CD4-positive, alpha-beta T cell treated with Interleukin-10 for 1 hour (primary cell): Measurements from ENCODE around the gene SMAD2.
"Not testable (repeated sequence)": the region's sequence is repeated elsewhere in the genome, so short reads cannot be mapped to it uniquely, and the experiment has no call there.

Experiments
- DNase-seq: peaks from one replicate; pipeline ENCODE4 v3.0.0-alpha.2; 2020

Gene SMAD2

DNA sequence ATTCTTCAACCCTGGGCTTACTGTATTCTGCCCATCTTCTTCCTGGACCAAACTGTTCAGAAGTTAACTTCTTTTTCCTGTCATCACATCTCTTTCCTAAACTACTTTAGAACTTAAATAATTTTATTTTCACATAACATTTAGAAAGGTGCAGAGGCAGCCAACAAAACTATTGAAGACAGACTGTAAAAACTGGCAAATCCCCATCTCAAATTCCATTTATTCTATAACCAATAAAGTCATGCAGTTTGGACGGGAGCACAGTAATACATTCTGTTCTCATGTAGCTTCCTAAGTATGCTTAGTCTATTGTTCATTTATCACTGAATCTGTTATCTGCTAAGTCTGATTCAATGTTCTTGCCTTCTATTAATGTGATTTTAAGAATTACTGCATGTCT is 99.1 kb downstream of the SMAD2 start:
- DNase-seq: no peak

DNA sequence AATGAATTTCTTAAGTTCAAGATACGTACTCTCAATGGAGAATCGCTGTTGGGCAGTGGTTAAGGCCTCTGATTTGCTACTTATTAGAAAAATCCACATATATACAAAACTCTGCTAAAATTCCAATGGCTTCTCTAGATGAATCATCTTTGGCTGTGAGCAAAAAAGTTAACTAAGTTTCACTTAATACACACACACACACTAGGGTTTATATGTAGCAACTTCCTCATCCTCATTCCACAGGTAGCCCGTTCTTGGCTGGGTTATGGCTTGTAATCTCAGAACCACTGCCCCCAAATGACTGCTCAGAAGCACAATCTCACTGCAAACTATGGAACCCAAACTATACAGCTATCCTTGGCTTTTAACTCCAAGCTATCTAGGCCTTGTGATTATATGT is 99.7 kb downstream of the SMAD2 start:
- DNase-seq: no peak

DNA sequence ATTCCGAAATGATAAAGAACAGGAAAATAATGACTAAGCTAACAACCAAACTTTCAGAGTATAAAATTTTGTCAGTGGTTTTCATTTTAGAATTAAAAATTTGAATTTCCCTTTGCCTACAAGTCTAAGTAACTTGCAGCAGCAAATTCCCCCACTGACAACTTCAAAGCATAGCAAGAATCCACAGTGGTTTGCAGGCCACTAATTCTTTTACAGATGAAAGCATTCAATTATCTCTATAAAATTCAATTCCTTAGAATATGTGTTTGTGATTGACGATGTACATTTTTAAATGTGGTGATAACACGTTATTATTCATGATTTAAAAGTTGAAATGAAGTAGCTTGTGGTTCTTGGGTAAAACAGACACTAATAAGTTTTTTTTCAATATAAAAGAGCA is 100.6 kb downstream of the SMAD2 start:
- DNase-seq: no peak

DNA sequence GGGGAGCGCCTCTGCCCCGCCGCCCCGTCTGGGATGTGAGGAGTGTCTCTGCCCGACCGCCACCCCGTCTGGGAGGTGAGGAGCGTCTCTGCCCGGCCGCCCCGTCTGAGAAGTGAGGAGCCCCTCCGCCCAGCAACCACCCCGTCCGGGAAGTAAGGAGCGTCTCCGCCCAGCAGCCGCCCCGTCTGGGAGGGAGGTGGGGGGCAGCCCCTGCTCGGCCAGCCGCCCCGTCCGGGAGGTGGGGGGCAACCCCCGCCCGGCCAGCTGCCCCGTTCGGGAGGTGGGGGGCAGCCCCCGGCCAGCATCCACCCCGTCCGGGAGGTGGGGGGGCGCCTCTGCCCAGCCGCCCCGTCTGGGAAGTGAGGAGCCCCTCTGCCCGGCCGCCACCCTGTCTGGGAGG is 102.4 kb downstream of the SMAD2 start:
- DNase-seq: not testable (repeated sequence)

DNA sequence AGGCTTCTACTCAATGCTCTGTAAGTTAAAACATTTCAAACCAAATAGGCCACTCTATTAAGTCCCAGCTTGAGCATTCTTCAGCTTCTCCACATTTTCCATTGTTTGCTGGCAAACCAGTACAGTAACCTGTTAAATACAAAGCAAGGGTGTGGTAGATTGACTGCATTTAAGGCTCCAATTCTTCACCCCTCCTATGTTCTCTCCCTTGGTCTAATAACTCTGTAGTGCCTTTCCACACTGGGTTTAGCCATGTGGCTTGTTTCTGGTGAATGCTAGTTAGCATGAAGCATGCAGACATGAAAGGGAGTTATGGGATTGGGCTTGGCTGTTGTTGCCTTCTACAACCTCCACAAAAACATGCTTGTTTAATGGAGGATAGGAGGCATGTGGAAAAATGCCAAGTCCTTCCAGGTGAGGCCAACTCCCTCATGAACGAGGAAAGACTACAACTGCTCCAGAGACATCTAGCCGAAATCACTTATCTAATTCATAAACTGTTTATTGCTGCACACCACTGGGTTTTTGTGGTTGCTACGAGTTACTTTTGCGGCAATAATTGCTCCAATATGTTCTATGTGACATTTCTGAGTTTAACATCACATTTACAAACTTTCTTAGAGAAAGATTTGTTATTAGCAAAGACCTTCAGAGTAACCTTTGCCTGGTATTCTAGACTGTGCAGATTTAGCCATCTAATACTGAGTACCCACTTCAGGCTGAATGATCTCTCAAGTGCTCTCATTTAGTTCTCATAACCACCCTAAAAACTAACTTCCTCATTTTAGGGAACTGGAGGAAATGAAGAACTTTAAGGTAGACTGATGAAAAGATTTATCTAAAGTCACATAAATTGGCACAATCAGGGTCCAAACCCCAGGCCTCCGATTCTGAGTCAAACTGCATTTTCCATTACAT is 104.0 kb downstream of the SMAD2 start:
- DNase-seq: no peak

DNA sequence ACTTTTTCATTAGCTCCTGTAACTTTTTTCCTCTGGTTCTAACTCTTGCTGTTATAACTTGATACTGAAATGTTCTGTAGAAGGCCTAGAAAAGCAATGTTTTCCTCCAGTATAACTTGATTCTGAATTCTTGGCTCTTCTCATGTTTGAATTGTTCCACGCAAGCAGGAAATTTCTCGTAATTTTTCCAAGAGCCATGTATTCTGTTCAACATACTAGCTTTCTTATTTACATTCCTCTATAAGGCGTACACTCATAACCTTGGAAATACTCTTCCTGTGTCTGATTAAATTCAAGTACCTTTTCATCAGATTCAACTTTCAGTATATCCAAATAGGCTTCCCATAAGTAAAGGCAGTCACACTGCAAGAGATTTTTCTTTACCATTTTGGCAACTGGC is 109.1 kb downstream of the SMAD2 start:
- no peak for DNase-seq

DNA sequence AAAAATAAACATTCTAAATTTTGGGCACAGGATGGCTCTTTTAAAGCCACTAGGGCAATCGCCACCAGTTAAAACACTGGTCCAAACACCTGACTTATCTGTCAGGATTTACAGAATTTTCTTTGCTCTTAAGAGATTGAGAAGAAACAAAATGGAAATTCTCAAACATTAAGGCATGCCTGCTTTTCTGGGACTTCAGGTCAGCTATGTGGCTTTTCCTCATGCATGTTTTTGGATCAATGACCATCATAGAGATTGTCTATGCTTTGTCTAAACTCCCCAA is 112.7 kb downstream of the SMAD2 start:
- no peak for DNase-seq

DNA sequence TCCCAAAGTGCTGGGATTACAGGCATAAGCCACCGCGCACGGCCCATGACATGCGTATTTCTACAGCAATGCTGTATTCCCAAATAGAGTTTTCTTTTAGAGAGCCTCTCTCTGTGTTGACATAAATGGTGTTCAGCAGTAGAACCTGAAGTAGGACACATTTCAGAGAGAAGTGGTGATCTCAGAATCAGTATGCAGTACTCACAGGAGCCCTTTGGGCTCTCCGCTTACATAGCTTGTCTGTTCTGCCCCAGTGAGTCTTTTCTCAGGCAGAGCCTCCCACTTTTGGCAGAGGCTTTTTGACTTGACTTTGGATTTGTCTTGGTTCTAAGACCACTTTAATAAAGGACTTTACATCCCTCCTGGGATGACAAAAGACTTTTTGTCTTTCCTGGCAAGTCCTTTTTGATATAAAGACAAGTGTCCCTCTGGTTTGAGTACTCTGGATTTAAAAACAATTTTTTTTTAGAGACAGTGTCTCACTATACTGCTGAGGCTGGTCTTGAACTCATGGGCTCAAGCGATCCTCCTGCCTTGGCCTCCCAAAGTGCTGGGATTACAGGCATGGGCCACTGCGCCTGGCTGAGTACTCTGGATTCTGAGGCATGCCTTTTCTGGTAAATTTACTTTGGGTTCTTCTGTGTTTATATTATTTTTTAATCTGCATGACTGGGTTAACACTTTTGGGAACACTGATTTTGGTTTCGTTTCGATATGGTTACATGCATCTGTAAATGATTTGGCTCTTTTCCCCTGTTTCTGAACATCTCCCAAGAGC is 113.3 kb downstream of the SMAD2 start:
- DNase-seq: no peak

DNA sequence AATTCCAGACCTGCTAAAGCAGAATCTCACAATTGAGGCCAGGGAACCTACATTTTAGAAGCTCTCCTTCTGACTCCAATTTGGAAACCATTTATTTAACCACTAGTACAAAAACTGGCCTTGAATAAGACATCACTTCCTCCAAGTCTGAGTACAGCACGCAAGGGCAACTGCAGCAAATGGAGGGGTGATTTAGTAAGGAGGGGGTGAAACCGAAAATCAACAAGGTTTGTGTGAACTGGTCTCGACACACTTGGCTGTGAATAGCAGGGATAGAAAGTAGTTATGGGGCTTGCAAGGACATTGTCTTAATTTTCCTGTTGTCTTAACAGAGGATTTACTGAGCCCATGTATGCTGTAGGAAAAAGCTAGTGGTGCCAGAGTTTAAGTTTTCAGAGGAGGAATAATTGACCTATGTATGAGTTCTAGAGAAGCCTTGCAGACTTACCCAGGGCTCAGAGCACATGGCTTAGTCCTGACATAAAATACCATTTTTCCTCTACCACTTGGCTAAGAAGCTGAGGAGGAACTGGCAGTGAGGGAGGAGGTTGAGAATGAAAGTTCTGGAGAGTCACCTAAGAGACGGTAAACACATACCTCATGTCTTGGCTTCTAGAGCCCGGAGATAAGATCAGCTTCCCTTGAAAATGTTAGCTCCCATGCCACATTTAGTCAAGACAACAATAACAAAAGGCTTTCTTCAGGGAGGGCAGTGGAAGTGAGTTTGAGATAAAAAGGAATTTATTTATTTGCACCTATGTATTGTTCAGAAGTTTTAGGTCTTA is 114.8 kb downstream of the SMAD2 start:
- no peak for DNase-seq

DNA sequence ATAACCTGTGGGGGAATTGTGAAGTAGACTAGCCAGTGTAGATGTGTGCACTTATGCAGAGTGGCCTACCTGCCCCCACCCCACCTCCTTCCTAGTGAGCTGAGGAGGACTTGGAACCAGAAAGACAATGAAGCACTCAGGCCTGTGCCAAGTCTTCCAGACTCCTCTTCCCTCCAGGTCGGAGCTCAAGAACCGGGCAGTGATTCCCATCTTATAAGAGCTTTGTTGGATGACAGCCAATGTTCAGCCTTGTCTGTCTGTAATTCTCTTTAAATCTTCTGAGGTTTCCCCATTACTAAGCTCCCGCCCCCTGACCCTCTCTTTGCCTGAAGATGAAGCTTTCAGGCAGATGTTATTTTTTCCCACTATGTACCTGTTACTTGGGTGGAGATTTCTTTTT is 121.0 kb downstream of the SMAD2 start:
- DNase-seq: no peak

DNA sequence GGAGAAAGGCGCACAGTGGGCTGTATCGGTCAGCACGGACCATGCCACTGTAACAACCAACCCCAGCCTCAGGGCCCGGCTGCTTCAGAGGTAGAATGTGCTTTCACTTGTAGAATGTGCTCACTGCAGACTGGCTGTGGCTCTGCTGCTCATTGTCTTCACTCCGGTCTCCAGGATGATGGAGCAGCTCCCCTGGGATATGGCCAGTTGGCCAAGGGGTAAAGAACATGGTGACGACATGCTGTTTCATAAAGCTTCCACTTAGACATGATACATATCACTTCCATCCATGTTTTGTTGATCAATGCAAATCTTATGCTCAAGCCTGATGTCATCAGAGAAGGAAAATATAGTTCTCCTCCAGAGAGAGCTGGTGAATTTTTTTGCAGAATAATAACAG is 127.7 kb downstream of the SMAD2 start:
- no peak for DNase-seq

DNA sequence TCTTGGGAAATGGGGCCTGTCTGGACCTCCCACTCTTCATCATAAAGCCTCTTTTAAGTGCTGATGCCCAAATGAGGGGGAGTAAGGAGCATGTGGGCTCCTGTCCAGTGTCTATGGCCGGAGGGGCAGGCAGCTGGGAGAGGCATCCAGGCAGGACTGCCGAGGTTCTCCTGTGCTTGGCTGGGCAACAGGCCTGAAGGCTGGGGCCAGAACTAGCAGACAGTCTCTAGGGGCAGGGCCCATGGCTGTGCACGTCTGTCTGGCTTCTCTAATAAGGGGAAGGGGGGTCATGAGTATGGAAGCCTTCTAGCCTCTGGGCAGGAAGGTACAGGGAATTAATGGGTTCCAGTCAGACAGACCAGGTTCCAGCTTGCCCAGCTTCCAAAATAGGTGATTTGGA is 128.6 kb downstream of the SMAD2 start:
- DNase-seq: no peak

DNA sequence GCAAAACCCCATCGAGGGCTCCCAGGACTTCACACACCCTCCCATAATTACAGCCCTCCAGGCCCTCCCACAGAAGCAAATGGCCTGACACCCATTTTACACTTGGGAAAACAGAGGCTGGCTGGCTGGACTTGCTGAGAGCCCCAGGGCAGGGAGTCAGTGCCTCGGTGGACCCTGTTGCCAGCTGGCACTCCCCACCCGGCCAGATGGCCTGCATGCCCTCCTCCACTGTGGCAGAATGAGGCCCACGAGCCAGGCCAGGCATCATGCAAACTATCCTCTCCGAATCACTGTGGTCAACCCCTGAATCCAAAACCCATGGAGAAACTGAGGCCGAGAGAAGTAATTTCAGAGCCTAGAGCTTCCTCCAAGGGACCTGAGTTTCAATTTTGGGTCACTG is 129.7 kb downstream of the SMAD2 start:
- no peak for DNase-seq

DNA sequence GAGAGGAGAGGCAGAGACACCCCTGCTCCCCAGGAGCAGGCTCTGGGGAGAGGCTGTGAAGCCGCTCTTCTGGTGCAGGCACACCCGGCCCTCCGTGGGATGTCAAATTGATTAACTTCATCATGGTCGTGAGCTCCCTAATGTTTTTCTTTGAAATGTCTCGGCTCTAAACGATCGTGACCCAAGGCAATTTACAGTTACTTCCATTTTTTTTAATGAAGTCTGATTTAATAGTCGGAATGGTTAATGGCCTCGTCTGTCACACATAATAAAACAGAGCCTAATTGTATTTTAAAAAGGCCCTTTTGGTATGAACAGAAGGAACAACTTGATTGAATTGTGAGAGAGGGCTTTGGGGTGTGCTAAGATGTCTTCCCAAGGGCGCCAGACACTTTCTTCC is 130.2 kb downstream of the SMAD2 start:
- DNase-seq: no peak

DNA sequence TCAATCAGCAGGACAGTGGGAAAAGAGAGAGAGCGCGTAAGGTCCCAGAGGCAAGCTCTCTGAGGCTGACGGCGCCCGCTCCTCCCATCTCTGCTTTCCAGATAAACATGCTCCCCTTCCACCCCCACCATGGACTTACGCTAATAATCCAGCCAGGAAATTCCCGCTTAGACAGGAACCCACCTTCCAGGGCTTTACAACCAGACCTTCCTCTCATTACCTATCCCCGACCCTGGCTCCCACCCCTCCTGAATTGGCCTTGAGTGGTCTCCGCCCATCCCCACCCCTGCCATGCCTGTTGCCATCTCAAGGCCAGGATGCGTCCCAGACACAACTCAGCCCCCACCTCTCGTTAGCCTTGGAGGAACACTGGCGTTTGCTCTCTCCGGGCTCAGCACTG is 131.1 kb downstream of the SMAD2 start:
- DNase-seq: no peak

DNA sequence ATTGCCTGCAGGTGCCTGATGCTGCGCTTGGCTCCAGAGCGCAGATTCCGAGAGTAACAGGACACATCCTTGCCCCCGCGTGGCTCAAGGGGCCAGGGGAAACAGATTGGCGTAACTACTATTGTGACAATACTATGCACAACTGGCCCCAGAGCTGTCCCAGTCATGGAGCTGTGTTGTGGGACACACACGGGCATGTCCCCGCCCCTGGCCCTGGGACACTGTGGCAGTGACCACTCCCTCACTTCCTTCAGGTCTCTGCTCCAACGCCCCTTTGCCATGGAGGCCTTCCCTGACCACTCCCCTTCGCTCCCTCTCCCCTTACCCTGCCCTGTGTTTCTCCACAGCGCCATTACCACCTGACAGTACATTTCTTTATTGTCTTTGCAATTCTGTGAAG is 132.1 kb downstream of the SMAD2 start:
- no peak for DNase-seq

DNA sequence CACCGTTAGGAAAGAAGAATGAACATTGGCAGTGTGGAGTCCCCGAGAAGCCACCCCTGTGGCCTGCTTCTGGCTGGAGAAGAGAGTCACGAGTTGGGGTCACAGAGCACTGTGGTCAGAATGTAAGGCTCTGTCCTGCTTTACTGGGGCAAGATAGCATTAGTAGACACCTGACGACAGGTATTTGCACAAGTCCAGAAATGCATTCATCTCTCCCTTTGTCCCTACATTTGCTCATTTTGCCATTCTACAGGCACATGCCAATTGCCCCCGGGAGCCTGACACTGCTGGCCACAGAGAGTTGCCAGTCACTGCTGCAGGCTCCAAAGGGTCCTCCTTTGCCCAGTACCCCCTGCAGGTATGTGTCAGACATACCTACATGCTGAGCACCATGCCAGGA is 133.3 kb downstream of the SMAD2 start:
- DNase-seq: no peak

DNA sequence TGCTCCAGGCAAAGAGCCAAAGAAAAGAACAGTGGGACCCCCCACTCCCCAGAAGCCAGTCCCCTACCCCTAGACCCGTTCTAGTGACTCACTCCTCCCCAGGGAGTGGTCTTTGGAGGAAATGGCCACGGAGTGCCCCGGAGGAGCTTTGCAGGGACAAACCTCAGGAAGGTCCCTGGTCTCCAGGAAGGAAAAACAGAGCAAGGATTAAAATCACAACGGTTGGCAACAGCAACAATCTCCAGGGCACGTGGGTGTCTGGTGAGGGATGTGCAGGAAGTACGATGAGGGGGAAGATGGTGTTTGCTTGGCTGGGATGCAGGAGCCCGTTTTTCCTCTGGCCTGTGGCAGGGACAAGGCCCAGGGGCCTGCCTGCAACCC is 135.0 kb downstream of the SMAD2 start:
- DNase-seq: no peak

DNA sequence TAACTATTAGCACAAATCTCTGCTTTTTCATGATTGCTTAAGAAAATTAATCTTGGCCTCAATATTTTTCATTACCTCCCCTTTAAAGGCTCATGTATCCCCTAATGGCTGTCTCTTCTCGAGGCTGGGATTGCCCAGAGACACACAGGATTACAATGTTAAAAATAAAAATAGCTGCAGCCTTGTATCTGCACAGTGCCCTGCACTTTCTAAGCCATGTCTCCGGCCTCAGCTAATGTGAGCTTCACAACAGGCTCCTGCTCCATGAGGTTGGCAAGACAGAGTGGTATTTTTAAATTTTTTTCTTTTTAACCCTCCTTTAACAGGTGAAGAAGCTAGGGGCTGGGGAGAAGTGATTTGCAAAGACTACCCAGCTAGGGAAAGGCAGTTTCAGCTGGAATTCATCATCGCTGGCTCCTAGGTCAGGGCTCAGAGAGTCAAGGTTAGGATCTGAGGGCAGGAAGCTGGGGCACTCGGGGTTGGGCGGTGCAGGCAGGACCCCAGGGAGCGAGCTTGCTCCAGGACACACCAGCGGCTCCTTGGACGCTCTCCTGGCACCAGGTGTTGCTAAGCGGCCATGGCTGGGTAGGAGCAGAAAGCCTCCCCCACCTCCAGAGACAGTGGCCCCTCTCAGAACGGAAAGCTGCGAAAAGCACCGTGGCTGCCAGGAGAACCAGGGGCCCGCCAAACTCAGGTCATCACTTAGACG is 135.6 kb downstream of the SMAD2 start:
- DNase-seq: no peak

DNA sequence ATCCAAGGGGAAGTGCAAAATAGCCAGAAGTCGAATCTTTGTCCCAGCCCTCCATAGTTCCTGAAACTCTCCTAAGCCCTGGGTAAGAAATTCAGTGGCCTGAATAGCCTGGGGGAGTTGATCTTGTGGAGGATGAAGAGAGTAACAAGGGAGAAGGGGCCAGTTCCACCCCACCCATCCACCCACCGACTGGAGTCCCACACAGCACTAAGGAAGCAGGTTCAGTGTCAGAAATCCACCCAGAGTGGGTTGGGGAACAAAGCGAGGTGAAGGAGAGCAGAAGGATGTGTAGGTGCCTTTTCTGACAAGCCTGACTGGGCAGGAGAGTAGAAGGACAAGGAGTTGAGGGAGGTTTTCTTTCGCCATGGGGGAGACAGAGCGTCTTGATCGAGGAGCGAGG is 136.8 kb downstream of the SMAD2 start:
- no peak for DNase-seq

DNA sequence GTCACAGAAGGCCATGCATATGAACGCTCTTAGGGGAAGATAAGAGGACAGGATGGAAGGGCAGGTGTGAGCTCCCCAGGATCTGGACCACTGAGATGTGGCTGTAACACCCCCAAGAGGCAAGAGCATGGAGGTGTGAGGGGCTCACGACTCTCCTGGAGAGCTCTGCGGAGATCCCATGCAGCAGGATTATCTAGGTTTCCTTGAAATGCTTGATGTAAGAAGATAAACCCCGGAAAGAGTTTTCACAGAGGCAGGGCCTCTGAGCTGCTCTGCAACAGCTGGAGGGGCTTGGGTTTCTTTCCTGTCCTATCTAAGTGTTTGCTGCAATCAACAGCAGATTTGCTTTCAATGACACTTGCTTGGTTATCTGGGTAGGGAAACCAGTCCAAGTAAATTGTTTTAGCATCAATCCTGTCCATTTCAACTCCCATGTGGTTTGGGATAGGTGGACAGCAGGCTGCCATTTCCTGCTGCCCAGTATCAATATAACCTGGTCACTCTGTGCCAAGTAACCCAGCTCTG is 138.9 kb downstream of the SMAD2 start:
- DNase-seq: no peak

DNA sequence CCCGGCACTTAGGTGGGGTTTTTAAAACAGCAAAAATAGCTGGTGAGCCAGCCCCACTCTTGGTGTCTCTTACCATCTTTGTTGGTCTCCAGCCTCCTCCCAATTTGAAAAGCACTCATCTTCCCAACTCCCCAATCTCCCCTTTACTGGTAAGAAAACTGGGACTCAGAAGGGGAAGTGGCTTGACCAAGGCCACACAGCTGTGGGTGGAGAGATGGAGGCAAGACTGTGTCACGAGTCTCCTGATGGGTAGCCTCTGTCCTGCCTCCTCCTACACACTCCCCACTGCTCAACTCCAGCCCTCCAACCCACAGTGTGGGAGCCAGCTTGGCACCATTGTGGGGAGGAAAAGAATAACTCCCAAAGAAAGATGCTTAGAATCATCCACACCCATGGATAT is 140.4 kb downstream of the SMAD2 start:
- no peak for DNase-seq

DNA sequence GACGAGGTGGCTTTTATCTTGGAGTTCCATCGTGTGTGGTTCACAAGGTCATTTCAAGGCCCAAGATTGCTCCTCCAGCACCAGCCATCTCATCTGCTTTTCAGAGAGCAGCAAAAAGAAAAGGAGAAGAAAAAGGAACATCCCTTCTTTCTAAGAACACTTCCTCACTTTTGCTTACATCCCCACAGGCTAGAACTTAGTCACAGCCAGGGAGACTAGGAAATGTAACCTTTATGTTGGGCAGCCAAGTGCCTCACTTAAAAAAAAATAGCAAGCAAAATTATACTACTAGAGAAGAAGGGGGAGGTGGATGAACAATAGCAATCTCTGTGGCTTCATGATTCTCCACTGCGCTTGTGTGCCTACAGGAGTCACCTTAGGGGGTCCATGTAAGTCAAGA is 141.8 kb downstream of the SMAD2 start:
- no peak for DNase-seq
